ENCODE results near the gene TTLL3. TPM values are rescaled to one million over a fixed set of nuclear protein-coding genes. Genes with fewer than 3 reads are reported as not detected.

The TTLL3 gene
- total RNA-seq, 1 experiment from 2014 or later, result 15.7 TPM

GRCh38 chr3:9791127-9791526 lies 18.9 kb upstream of the TTLL3 start:
- Histone ChIP-seq H3K4me3 (ENCODE audit: low read depth in 2 of 2, low read length in 2 of 2) (peak overlapping the region in 1 of 2 experiments; percentile 86; a peak in 1 of 4 replicates), H3K27ac (ENCODE audit: low read length) (peak overlapping the region; percentile 98; the same call in 1 of the 2 replicates), H3K4me1 (ENCODE audit: control insufficient read depth, insufficient read depth, low read length) (peaks cover 7% of the 10 kb centered on the region), H3K9me3 (ENCODE audit: control insufficient read depth, insufficient read depth, low read depth, low read length) (no peaks in the 10 kb centered on the region), H3K27me3 (ENCODE audit: control insufficient read depth, insufficient read depth, low read length) (no peaks in the 10 kb centered on the region), H3K36me3 (ENCODE audit: control insufficient read depth, insufficient read depth, low read length) (peaks cover 3% of the 10 kb centered on the region; the same call in 1 of the 2 replicates)
- DNase-seq (ENCODE audit: low read depth, low spot score), result no peak
- ChIA-PET POLR2A (interaction anchor here (0.5 kb wide), 1 partner anchor 18 kb away, joined by 5 read pairs; no protein-coding TSS in a partner anchor), CTCF (no interaction called here)
- in situ Hi-C loops (cut with HindIII; ENCODE audit: low pct_unique_long_range_greater_than_20kb, low sequenced_read_pairs) (no loop called here), intact Hi-C loops (cut with micrococcal nuclease; ENCODE audit: unreplicated experiment) (no loop called here)
- TF ChIP-seq SIN3A (IDR thresholded peaks at IDR 0.05; ENCODE audit: borderline replicate concordance, insufficient read depth, low read depth, low read length), result no peak
- TF ChIP-seq POLR2AphosphoS5 (IDR thresholded peaks at IDR 0.05; ENCODE audit: low read depth, low read length), result no peak
- no peak for TF ChIP-seq REST (IDR thresholded peaks at IDR 0.05; ENCODE audit: insufficient read depth in 1 of 2, low read depth in 2 of 2, low read length in 1 of 2)
- no peak for TF ChIP-seq CTCF (IDR thresholded peaks at IDR 0.05)
- TF ChIP-seq TCF7L2 (IDR thresholded peaks at IDR 0.05; ENCODE audit: low read depth, low read length), result no peak
- no TSS peak for BruUV-seq (replicated peaks)
- ATAC-seq, result no peak

- DNase-seq (ENCODE audit: low read depth, low spot score) (no peak), ATAC-seq (no peak)
- peak overlapping the region; percentile 98 for H3K27ac ChIP-seq (ENCODE audit: low read length)
- ChIA-PET CTCF (no interaction called here), POLR2A (interaction anchor here (0.7 to 1.0 kb wide), 2 partner anchors 203 to 287 kb away, joined by 3 read pairs; no protein-coding TSS in a partner anchor)
- H3K36me3 ChIP-seq (ENCODE audit: control insufficient read depth, insufficient read depth, low read length), result peaks cover 3% of the 10 kb centered on the region; the same call in 1 of the 2 replicates
- peaks cover 7% of the 10 kb centered on the region for H3K4me1 ChIP-seq (ENCODE audit: control insufficient read depth, insufficient read depth, low read length)
- H3K27me3 ChIP-seq (ENCODE audit: control insufficient read depth, insufficient read depth, low read length), result no peaks in the 10 kb centered on the region
- intact Hi-C loops (cut with micrococcal nuclease; ENCODE audit: unreplicated experiment), result no loop called here
- TF ChIP-seq REST (IDR thresholded peaks at IDR 0.05; ENCODE audit: insufficient read depth in 1 of 2, low read depth in 2 of 2, low read length in 1 of 2) (no peak), POLR2AphosphoS5 (IDR thresholded peaks at IDR 0.05; ENCODE audit: low read depth, low read length) (no peak), TCF7L2 (IDR thresholded peaks at IDR 0.05; ENCODE audit: low read depth, low read length) (no peak), SIN3A (IDR thresholded peaks at IDR 0.05; ENCODE audit: borderline replicate concordance, insufficient read depth, low read depth, low read length) (no peak), CTCF (IDR thresholded peaks at IDR 0.05) (no peak)
- H3K9me3 ChIP-seq (ENCODE audit: control insufficient read depth, insufficient read depth, low read depth, low read length), result no peaks in the 10 kb centered on the region
- peak overlapping the region; percentile 86 to 87 for H3K4me3 ChIP-seq (ENCODE audit: low read depth in 2 of 2, low read length in 2 of 2)
- BruUV-seq (replicated peaks), result TSS peak; percentile 88
- in situ Hi-C loops (cut with HindIII; ENCODE audit: low pct_unique_long_range_greater_than_20kb, low sequenced_read_pairs), result no loop called here
Observed at GRCh38 chr3:9791790-9792404, 18.2 kb upstream of the TTLL3 start.
